AG09309 (cell line): ENCODE measurements around the gene MAP3K19.

Experiments used
- DNase-seq: peaks from one replicate; pipeline ENCODE4 v3.0.0-alpha.2; 2010; ENCODE audit warnings: low read depth
- H3K4me3 ChIP-seq: 2 replicates; pipeline ENCODE4 v1.5.1; 2011; ENCODE audit warnings: mild to moderate bottlenecking, low read depth, low read length, moderate library complexity; ENCODE audit not compliant: control insufficient read depth
- TF ChIP-seq, protein P1 (sequence below): IDR thresholded peaks from 2 replicates; pipeline ENCODE4 v1.5.1; 2011; ENCODE audit warnings: mild to moderate bottlenecking, low read depth, low read length, inconsistent platforms; ENCODE audit not compliant: insufficient read depth, control insufficient read depth; ENCODE audit errors: missing control alignments

The MAP3K19 gene

DNA sequence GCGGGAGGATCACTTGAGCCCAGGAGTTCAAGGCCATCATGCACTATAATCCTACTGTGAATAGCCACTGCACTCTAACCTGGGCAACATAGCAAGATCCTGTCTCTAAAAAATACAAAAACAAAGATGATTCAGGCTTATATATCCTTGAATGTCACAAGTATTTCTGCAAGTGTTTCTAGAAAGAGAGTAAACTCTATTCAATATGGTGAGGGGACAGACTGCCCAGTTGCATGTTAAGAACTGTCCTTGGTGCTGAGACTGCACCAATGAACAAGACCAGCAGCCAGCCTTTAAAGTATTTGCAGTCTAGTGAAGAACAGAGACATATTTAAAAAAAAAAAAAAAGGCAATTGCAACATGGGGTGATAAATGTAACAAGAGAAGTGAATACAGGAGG is 16.4 kb downstream of the MAP3K19 start:
- DNase-seq, result no peak
- TF ChIP-seq, protein P1, sequence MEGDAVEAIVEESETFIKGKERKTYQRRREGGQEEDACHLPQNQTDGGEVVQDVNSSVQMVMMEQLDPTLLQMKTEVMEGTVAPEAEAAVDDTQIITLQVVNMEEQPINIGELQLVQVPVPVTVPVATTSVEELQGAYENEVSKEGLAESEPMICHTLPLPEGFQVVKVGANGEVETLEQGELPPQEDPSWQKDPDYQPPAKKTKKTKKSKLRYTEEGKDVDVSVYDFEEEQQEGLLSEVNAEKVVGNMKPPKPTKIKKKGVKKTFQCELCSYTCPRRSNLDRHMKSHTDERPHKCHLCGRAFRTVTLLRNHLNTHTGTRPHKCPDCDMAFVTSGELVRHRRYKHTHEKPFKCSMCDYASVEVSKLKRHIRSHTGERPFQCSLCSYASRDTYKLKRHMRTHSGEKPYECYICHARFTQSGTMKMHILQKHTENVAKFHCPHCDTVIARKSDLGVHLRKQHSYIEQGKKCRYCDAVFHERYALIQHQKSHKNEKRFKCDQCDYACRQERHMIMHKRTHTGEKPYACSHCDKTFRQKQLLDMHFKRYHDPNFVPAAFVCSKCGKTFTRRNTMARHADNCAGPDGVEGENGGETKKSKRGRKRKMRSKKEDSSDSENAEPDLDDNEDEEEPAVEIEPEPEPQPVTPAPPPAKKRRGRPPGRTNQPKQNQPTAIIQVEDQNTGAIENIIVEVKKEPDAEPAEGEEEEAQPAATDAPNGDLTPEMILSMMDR, result no peak
- H3K4me3 ChIP-seq, result no peak overlapping the region

DNA sequence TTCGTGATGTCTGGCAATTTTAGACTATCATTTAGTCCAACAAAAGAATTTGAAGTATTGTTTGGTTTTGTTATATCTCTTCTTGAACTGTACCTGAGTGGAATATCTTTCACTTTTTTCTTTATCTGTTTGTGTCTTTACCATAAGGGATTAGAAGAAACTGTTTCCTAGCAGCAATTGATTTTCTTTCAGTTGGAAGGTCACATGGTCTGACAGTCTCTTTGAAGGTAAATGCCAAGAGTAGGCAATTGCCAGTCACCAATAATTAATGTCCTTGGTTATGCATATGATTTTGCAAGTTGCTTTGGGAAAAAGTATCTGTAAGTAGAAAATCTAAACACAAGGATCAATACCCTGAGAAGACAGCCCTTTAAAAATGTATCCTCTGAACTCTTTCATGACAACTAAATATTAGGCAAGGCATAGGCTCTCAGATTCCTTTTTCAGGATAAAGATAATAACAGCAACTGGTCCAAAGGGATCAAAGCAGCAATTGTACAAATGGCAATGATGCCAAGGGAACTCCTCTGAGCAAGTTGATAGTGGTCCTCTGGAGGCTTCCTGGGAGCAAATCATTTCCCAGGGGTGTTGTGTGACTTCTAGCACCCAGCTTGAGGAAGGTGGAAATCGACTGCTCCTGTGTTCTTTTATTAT is 17.6 kb downstream of the MAP3K19 start:
- TF ChIP-seq, protein P1, result no peak
- no peak overlapping the region for H3K4me3 ChIP-seq
- no peak for DNase-seq

DNA sequence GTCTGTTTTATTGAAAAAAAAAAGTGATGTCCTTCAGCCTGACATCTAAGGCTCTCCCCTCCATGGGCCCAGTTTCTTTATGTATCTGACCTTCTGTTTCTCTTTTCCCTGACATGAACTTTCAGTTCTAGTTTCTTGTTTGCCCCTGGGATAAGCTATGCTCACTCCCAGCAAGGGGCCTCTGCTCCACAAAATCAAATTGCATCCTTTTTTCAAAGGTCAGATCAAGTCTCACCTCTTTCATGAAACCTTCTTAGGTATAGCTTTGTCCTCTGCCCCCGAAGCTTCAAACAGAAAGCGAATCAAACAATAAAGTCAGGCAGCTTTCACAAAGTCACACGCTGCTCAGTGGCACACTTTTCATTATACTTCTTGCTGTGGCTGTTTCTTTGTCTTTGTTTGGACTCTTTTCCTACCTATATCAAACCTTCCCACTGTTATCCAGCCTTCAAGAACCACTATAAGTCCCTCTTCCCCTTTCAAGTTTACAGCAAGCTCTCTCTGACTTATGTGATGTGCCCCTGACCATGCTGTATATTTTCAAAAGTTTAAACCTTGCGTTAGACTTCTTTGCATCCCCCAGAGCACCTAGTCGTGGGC is 23.3 kb downstream of the MAP3K19 start:
- DNase-seq, result no peak
- H3K4me3 ChIP-seq, result no peak overlapping the region
- TF ChIP-seq, protein P1, result no peak

DNA sequence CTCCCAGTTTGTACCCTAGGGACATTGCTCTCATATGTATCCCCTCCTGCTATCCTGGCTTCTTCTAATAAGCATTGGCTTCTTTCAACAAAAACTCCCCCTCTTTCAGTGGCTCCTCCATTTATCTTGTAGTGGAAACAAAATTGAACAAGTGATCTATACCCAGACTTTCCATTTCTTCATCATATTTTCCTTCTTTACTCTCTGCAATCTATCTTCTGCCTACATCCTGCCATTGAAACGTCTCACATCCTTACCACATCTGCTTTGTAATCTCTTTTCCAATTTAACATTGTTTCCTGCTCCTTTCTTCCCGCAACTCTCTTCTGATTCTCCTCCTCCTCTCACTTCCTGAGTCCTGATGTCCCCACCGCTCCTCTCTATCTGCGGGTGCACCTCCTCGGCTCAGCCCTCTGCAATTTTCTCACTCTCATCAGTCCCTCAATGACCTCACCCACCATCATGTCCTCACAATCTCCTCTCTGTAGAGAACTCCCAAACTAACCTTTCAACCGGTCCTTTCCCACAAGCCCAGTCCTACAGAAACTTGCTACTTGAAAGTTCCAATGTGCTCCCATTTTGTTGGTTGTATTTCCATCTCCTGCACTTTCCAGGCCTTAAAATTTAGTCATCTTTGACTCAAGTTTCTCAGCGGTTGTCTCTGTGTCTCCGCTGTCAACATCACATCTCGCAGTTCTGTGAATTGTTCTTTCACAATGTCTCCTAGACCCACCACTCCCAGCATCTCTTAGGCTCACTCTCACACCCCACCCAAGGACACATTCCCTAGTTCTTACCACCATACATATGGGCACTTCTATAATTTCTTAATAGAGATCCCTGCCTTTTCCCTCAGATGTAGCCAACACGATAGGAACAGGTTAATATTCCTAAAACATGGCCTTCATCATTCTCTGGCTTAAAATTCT is 24.0 kb downstream of the MAP3K19 start:
- no peak for DNase-seq
- no peak overlapping the region for H3K4me3 ChIP-seq
- TF ChIP-seq, protein P1, result no peak

DNA sequence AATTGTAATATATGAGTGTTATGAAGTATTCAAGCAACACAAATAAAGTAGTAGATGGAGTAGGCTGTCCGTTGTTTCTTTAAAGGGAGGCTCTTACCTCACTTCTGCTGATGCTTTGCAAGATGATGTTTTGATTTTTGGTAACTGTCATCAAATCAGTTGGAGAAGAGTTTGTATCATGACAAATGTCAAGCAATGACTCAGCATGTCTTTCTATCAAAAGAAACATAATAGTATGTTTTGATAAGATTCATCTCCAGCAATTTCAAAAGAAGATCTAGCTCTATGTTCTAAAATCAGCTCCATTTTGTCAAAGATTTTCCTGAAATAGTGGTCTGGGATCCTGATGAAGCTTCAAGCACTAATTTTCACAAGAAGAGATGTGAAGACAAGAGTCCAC is 25.6 kb downstream of the MAP3K19 start:
- no peak overlapping the region for H3K4me3 ChIP-seq
- no peak for DNase-seq
- TF ChIP-seq, protein P1, result no peak

DNA sequence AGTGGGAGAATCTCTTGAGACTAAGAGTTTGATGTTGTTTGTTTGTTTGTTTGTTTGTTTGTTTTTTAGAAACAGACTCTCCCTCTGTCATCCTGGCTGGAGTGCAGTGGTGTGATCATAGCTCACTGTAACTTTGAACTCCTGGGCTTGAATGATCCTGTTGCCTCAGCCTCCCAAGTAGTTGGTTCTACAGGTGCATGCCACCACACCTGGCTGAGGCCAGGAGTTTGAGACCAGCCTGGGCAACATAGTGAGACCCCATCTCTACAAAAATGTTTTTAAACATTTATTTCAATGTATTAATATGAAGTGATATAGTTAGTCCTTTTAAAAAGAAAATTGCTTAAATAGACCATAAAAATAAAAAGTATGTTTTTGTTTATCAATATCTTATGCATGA is 35.6 kb downstream of the MAP3K19 start:
- DNase-seq, result no peak
- TF ChIP-seq, protein P1, result no peak

More for the DNA sequence above, 35.6 kb downstream of the MAP3K19 start:
- no peak overlapping the region for H3K4me3 ChIP-seq
